Central memory CD8-positive, alpha-beta T cell (primary cell): ENCODE results near the gene QSOX2.
A peak's percentile ranks its signal among the peaks of the same experiment; 100 is the strongest.

Experiments
- ATAC-seq: fragments of 150-1000 bp; cut with Tn5 transposase; replicated peaks from 2 replicates; pipeline ENCODE4 v1.10.0; 2022; ENCODE audit warnings: mild to moderate bottlenecking, moderate FRiP score, moderate number of reproducible peaks; ENCODE audit not compliant: poor library complexity, severe bottlenecking; ENCODE audit errors: extremely low read depth
- DNase-seq, 2 donors: peaks; one replicate each; pipeline ENCODE4 v3.0.0; 2021; ENCODE audit warnings: low spot score in 2 of 2
- H3K27ac Mint-ChIP-seq: one replicate; pipeline ENCODE4 v1.8.0; 2022; ENCODE audit warnings: low read depth, mild to moderate bottlenecking, moderate library complexity, mixed read lengths
- H3K27me3 Mint-ChIP-seq: one replicate; pipeline ENCODE4 v1.8.0; 2022; ENCODE audit warnings: mixed read lengths
- H3K36me3 Mint-ChIP-seq: one replicate; pipeline ENCODE4 v1.8.0; 2022; ENCODE audit warnings: mild to moderate bottlenecking, moderate library complexity, mixed read lengths; ENCODE audit not compliant: insufficient read depth
- H3K4me1 Mint-ChIP-seq: one replicate; pipeline ENCODE4 v1.8.0; 2022; ENCODE audit warnings: mixed read lengths
- H3K4me3 Mint-ChIP-seq: one replicate; pipeline ENCODE4 v1.8.0; 2022; ENCODE audit warnings: mild to moderate bottlenecking, moderate library complexity, mixed read lengths
- H3K9me3 Mint-ChIP-seq: one replicate; pipeline ENCODE4 v1.8.0; 2022; ENCODE audit warnings: mixed read lengths

The QSOX2 gene

GRCh38 chr9:136248951-136249876 lies 3.6 kb upstream of the QSOX2 start:
- H3K4me1 Mint-ChIP-seq: peaks cover 10% of the 10 kb centered on the region
- H3K27ac Mint-ChIP-seq: no peak overlapping the region
- H3K4me3 Mint-ChIP-seq: no peak overlapping the region
- H3K36me3 Mint-ChIP-seq: peaks cover 5% of the 10 kb centered on the region
- ATAC-seq (no peak), DNase-seq (no peak)
- H3K27me3 Mint-ChIP-seq: peaks cover 9% of the 10 kb centered on the region
- H3K9me3 Mint-ChIP-seq: no peaks in the 10 kb centered on the region

GRCh38 chr9:136247947-136248637 lies 2.5 kb upstream of the QSOX2 start:
- H3K9me3 Mint-ChIP-seq: no peaks in the 10 kb centered on the region
- DNase-seq: no peak
- no peak overlapping the region for H3K4me3 Mint-ChIP-seq
- H3K27me3 Mint-ChIP-seq: peaks cover 4% of the 10 kb centered on the region
- no peak for ATAC-seq
- H3K27ac Mint-ChIP-seq: no peak overlapping the region
- peaks cover 7% of the 10 kb centered on the region for H3K36me3 Mint-ChIP-seq
- H3K4me1 Mint-ChIP-seq: peaks cover 21% of the 10 kb centered on the region

GRCh38 chr9:136247551-136247916 lies 1.9 kb upstream of the QSOX2 start:
- Mint-ChIP-seq H3K4me3 (no peak overlapping the region), H3K27me3 (no peaks in the 10 kb centered on the region), H3K36me3 (peaks cover 7% of the 10 kb centered on the region), H3K4me1 (peaks cover 25% of the 10 kb centered on the region), H3K27ac (no peak overlapping the region), H3K9me3 (no peaks in the 10 kb centered on the region)
- DNase-seq (no peak), ATAC-seq (no peak)

GRCh38 chr9:136246849-136247550 lies 1.4 kb upstream of the QSOX2 start:
- Mint-ChIP-seq H3K9me3 (no peaks in the 10 kb centered on the region), H3K27ac (no peak overlapping the region), H3K4me3 (peak overlapping the region; percentile 32), H3K36me3 (peaks cover 7% of the 10 kb centered on the region), H3K4me1 (peaks cover 25% of the 10 kb centered on the region), H3K27me3 (no peaks in the 10 kb centered on the region)
- no peak for DNase-seq
- ATAC-seq: no peak

DNA sequence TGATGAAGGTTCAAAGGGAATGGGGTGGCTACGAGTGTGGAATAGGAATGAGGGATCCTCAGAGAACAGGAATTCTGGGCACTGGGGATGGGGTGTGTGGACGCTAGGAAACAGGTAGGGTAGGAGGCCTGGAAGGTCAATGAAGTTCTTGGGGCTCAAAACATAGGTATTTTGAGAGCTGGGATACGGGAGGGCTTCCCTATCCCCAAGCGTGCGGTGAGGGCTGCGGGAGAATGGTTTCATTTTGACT lies 718 bp downstream of the QSOX2 start:
- Mint-ChIP-seq H3K27ac (peak overlapping the region; percentile 94), H3K4me1 (peaks cover 34% of the 10 kb centered on the region), H3K27me3 (no peaks in the 10 kb centered on the region), H3K4me3 (peak overlapping the region; percentile 93), H3K36me3 (peaks cover 11% of the 10 kb centered on the region), H3K9me3 (no peaks in the 10 kb centered on the region)
- DNase-seq (no peak), ATAC-seq (no peak)

- H3K36me3 Mint-ChIP-seq: peaks cover 11% of the 10 kb centered on the region
- H3K4me1 Mint-ChIP-seq: peaks cover 36% of the 10 kb centered on the region
- no peak for DNase-seq
Observed at GRCh38 chr9:136244122-136244968, 1.3 kb downstream of the QSOX2 start.

DNA sequence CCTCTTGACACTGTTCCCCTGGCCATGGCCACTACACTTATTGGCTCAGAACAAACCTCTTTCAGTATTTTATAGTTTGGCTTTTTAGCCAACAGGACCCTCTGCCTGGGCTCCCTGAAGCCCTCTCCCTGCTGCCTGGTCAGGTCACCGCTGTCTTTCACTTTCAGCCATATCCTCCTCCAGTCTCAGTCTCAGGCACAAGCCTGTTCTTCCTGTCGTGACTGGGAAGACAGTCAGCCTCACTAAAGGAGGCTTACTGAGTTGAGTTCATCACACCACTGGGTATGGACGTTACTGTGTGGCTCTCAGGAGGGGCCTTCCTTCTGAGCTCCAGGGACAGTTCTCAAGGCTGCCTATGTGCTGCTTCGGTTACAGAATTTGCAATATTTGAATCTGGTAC lies 2.0 kb downstream of the QSOX2 start:
- Mint-ChIP-seq H3K9me3 (no peaks in the 10 kb centered on the region), H3K36me3 (peaks cover 11% of the 10 kb centered on the region), H3K27ac (peak overlapping the region; percentile 3), H3K4me3 (peak overlapping the region; percentile 93), H3K4me1 (peaks cover 44% of the 10 kb centered on the region), H3K27me3 (no peaks in the 10 kb centered on the region)
- ATAC-seq (no peak), DNase-seq (no peak)

More at GRCh38 chr9:136244122-136244968, 1.3 kb downstream of the QSOX2 start:
- Mint-ChIP-seq H3K9me3 (no peaks in the 10 kb centered on the region), H3K4me3 (peak overlapping the region; percentile 93), H3K27ac (peak overlapping the region; percentile 94), H3K27me3 (no peaks in the 10 kb centered on the region)
- ATAC-seq: peak; percentile 46

DNA sequence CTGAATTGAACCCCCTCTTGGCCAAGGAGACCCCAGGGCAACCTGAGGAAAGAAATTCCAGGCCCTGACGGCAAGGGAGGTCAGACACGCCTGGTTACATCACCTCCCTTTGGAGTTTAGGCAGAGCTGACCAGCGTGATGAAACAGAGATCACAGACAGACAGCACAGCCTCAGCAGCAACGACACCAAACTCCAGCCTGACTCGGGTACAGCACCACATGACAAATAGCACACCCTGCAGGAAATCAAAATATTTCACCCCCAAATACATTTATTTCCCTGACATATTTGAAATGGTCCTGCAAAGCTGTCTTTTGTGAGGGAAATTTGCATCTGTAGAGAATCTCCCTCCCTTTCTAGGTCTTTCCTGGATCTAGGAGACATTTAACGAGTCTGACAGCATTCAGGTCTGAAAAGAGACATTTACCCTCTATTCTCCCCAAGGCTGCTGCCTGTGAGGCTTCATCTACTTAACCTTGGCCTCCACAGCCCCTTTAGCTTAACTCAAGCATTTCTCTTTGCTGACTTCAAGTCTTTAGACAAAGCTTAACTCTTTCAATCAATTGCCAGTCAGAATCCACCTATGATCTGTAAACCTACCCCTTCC lies 2.6 kb downstream of the QSOX2 start:
- Mint-ChIP-seq H3K27me3 (no peaks in the 10 kb centered on the region), H3K27ac (peak overlapping the region; percentile 3), H3K9me3 (no peaks in the 10 kb centered on the region), H3K36me3 (peaks cover 13% of the 10 kb centered on the region), H3K4me1 (peaks cover 48% of the 10 kb centered on the region), H3K4me3 (no peak overlapping the region)
- ATAC-seq (no peak), DNase-seq (no peak)

- no peak overlapping the region for H3K4me3 Mint-ChIP-seq
- H3K27ac Mint-ChIP-seq: no peak overlapping the region
- no peaks in the 10 kb centered on the region for H3K9me3 Mint-ChIP-seq
Observed at GRCh38 chr9:136242248-136242647, 3.4 kb downstream of the QSOX2 start.

DNA sequence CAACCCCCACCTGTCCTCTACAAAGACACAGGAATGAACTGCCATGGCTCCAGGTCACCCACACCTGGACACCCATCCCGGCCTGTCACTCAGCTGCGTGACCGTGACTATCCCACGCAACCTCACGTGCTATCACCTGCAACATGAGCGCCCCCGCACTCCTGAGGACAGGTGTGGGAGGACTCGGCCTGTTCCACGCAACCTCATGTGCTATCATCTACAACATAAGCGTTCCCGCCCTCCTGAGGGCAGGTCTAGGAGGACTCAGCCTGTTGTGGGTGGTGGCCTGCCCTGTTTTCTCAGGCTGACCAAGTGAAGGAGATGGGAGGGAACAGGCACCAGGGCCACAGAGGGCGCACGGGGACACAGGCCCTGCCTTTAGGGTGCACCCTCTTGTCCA lies 4.1 kb downstream of the QSOX2 start:
- H3K36me3 Mint-ChIP-seq: peaks cover 13% of the 10 kb centered on the region
- H3K27me3 Mint-ChIP-seq: no peaks in the 10 kb centered on the region
- H3K9me3 Mint-ChIP-seq: no peaks in the 10 kb centered on the region
- peaks cover 48% of the 10 kb centered on the region for H3K4me1 Mint-ChIP-seq
- ATAC-seq (no peak), DNase-seq (no peak)
- no peak overlapping the region for H3K27ac Mint-ChIP-seq
- no peak overlapping the region for H3K4me3 Mint-ChIP-seq

More at GRCh38 chr9:136242248-136242647, 3.4 kb downstream of the QSOX2 start:
- DNase-seq: no peak
- peaks cover 48% of the 10 kb centered on the region for H3K4me1 Mint-ChIP-seq
- no peaks in the 10 kb centered on the region for H3K27me3 Mint-ChIP-seq
- ATAC-seq: no peak
- H3K36me3 Mint-ChIP-seq: peaks cover 13% of the 10 kb centered on the region

DNA sequence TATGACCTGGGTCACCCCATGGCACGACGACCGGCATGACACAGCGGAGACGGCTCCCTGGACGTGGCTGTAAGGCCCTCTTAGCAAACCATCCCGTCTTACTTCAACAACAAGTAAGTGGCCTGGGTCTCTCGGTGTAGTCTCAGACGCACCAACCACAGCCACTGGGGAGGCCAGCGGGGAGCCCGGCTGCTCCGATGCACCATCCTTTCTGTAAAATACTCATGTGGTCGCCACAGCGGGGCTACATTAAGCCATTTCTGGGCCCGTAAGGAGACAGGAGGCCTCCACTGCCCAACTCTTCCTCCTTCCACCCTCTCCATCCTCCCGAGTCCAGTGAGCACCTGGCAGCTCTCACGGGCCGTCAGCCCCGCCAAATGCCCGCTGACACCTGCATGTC lies 4.7 kb downstream of the QSOX2 start:
- Mint-ChIP-seq H3K27ac (no peak overlapping the region), H3K27me3 (no peaks in the 10 kb centered on the region), H3K4me3 (no peak overlapping the region), H3K9me3 (no peaks in the 10 kb centered on the region), H3K36me3 (peaks cover 13% of the 10 kb centered on the region), H3K4me1 (peaks cover 48% of the 10 kb centered on the region)
- DNase-seq (no peak), ATAC-seq (no peak)

DNA sequence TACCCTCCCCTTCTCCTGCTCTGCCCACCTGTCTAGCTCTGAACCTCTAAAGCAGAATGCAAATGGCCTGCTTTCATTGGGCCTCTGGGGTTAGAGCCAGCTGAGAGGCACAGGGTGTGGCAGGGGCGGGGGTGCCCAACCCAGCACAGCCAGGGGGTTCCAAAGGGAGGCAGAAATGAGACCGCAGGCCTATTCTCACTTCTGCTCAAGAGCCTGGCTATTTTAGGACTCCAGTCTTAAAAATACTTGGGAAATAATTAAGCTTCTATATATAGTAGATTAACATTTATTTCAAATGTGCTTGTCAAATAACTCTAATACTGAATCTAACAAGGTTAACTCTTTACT lies 5.7 kb downstream of the QSOX2 start:
- no peak overlapping the region for H3K4me3 Mint-ChIP-seq
- H3K27ac Mint-ChIP-seq: no peak overlapping the region
- peaks cover 16% of the 10 kb centered on the region for H3K36me3 Mint-ChIP-seq
- H3K9me3 Mint-ChIP-seq: no peaks in the 10 kb centered on the region
- H3K4me1 Mint-ChIP-seq: peaks cover 46% of the 10 kb centered on the region
- ATAC-seq (no peak), DNase-seq (no peak)
- no peaks in the 10 kb centered on the region for H3K27me3 Mint-ChIP-seq
